HG02885 (cell line): Measurements from ENCODE around the gene SNX24.
"Not testable (repeated sequence)": the region's sequence is repeated elsewhere in the genome, so short reads cannot be mapped to it uniquely, and the experiment has no call there.

Experiments used
- ATAC-seq: cut with Tn5 transposase; IDR thresholded peaks from one replicate; pipeline ENCODE4 v1.9.1; 2021; ENCODE audit warnings: mild to moderate bottlenecking; ENCODE audit not compliant: unreplicated experiment, poor library complexity

The SNX24 gene

GRCh38 chr5:122845229-122846050 lies at the start of gene SNX24:
Gene SNX24, plus strand, starts transcription at chr5:122845613. Its CDS starts 21 bp downstream, at chr5:122845634.
- peak; percentile 88 for ATAC-seq

GRCh38 chr5:122805481-122805880 lies 39.9 kb upstream of the SNX24 start:
- no peak for ATAC-seq

- ATAC-seq: no peak
Measured at GRCh38 chr5:122810405-122810804, 35.0 kb upstream of the SNX24 start.

GRCh38 chr5:122815218-122815767 lies 30.1 kb upstream of the SNX24 start:
- no peak for ATAC-seq

GRCh38 chr5:122816756-122817155 lies 28.7 kb upstream of the SNX24 start:
- no peak for ATAC-seq

GRCh38 chr5:122831984-122832383 lies 13.4 kb upstream of the SNX24 start:
- no peak for ATAC-seq

- ATAC-seq: no peak
Measured at GRCh38 chr5:122835681-122836080, 9.7 kb upstream of the SNX24 start.

GRCh38 chr5:122836947-122837346 lies 8.5 kb upstream of the SNX24 start:
- ATAC-seq: no peak

GRCh38 chr5:122839731-122840130 lies 5.7 kb upstream of the SNX24 start:
- ATAC-seq: no peak

- ATAC-seq: no peak
Measured at GRCh38 chr5:122842016-122842580, 3.3 kb upstream of the SNX24 start.

- ATAC-seq: no peak
Measured at GRCh38 chr5:122844136-122844909, 1.1 kb upstream of the SNX24 start.

- ATAC-seq: peak; percentile 42
Measured at GRCh38 chr5:122844910-122845228, 544 bp upstream of the SNX24 start.

GRCh38 chr5:122846051-122846550 lies 688 bp downstream of the SNX24 start:
- no peak for ATAC-seq

- no peak for ATAC-seq
Measured at GRCh38 chr5:122847687-122848081, 2.3 kb downstream of the SNX24 start.

- ATAC-seq: no peak
Measured at GRCh38 chr5:122849771-122850170, 4.4 kb downstream of the SNX24 start.

- not testable (repeated sequence) for ATAC-seq
Measured at GRCh38 chr5:122857538-122857937, 12.1 kb downstream of the SNX24 start.

GRCh38 chr5:122858451-122858850 lies 13.0 kb downstream of the SNX24 start:
- ATAC-seq: no peak

- ATAC-seq: no peak
Measured at GRCh38 chr5:122863240-122863639, 17.8 kb downstream of the SNX24 start.

GRCh38 chr5:122863721-122864120 lies 18.3 kb downstream of the SNX24 start:
- no peak for ATAC-seq

- ATAC-seq: no peak
Measured at GRCh38 chr5:122864400-122864799, 19.0 kb downstream of the SNX24 start.

- ATAC-seq: no peak
Measured at GRCh38 chr5:122864842-122865241, 19.4 kb downstream of the SNX24 start.
